ENCODE measurements around the gene CACNA1I. TPM values are rescaled to one million over a fixed set of nuclear protein-coding genes. Genes with fewer than 3 reads are reported as not detected.
A peak's percentile ranks its signal among the peaks of the same experiment; 100 is the strongest.

CACNA1I gene
- total RNA-seq, 1 experiment from 2014 or later, result 0.15 TPM

GRCh38 chr22:39723899-39724351, 153.4 kb downstream of the CACNA1I start:
- RAD21 ChIA-PET (ENCODE audit: low non-redundant PET in 1 of 2, low total read pairs in 2 of 2, uncharacterized antibody in 2 of 2, unreplicated experiment in 2 of 2), result no interaction called here
- no peaks in the 10 kb centered on the region for H3K9me2 ChIP-seq (ENCODE audit: insufficient read depth)
- peak; percentile 78 for ATAC-seq
- no peak overlapping the region for H3K4me3 ChIP-seq (replicated peaks in 1 of 2; ENCODE audit: low read depth in 1 of 2, low read length in 2 of 2)
- no peak for TF ChIP-seq YY1 (IDR thresholded peaks at IDR 0.05; ENCODE audit: extremely low read depth, insufficient replicate concordance, low read depth, low read length)
- no peak for TF ChIP-seq ATF3 (IDR thresholded peaks at IDR 0.05)
- TF ChIP-seq CTCF (IDR thresholded peaks at IDR 0.05 in 2 of 3, conservative IDR thresholded peaks at IDR 0.05 in 1 of 3; ENCODE audit: borderline replicate concordance in 1 of 3, insufficient read depth in 1 of 3, low read depth in 2 of 3, low read length in 2 of 3), result no peak
- no peaks in the 10 kb centered on the region for H3K36me3 ChIP-seq (ENCODE audit: control insufficient read depth in 1 of 2, insufficient read depth in 2 of 2, low read length in 2 of 2)
- no peaks in the 10 kb centered on the region for H3K27me3 ChIP-seq (ENCODE audit: insufficient read depth, low read length)
- H3K27ac ChIP-seq (ENCODE audit: low read depth, low read length), result no peak overlapping the region
- CTCF ChIA-PET, result no interaction called here
- H3K79me2 ChIP-seq (ENCODE audit: insufficient read depth, low read length), result no peaks in the 10 kb centered on the region
- no peak overlapping the region for H2AFZ ChIP-seq (ENCODE audit: low read depth, low read length, poor library complexity, severe bottlenecking)
- peak overlapping the region; percentile 58 for H3K4me2 ChIP-seq (ENCODE audit: low read length)
- POLR2A ChIA-PET, result no interaction called here
- intact Hi-C loops (cut with micrococcal nuclease), result no loop called here
- no peak overlapping the region for H3K9ac ChIP-seq (ENCODE audit: low read length)
- no TSS peak for BruUV-seq (replicated peaks)
- DNase-seq (ENCODE audit: low read depth, low spot score), result peak; percentile 12
- H3K4me1 ChIP-seq (ENCODE audit: control insufficient read depth in 1 of 2, insufficient read depth in 2 of 2, low read length in 2 of 2), result peaks cover 5 to 12% of the 10 kb centered on the region in 2 experiments; a peak in 3 of 4 replicates
- no peaks in the 10 kb centered on the region for H3K9me3 ChIP-seq (ENCODE audit: control insufficient read depth in 1 of 2, insufficient read depth in 1 of 2, low read depth in 1 of 2, low read length in 2 of 2)
- no peaks in the 10 kb centered on the region for H4K20me1 ChIP-seq (ENCODE audit: insufficient read depth)

GRCh38 chr22:39724390-39724789, 153.8 kb downstream of the CACNA1I start:
- ATAC-seq (peak; percentile 89), DNase-seq (ENCODE audit: low read depth, low spot score) (peak; percentile 32)
- H3K36me3 ChIP-seq (ENCODE audit: control insufficient read depth in 1 of 2, insufficient read depth in 2 of 2, low read length in 2 of 2), result no peaks in the 10 kb centered on the region
- ChIA-PET RAD21 (ENCODE audit: low non-redundant PET in 1 of 2, low total read pairs in 2 of 2, uncharacterized antibody in 2 of 2, unreplicated experiment in 2 of 2) (no interaction called here), POLR2A (no interaction called here), CTCF (no interaction called here)
- H3K4me2 ChIP-seq (ENCODE audit: low read length), result peak overlapping the region; percentile 58
- H2AFZ ChIP-seq (ENCODE audit: low read depth, low read length, poor library complexity, severe bottlenecking), result no peak overlapping the region
- intact Hi-C loops (cut with micrococcal nuclease), result no loop called here
- H3K9me3 ChIP-seq (ENCODE audit: control insufficient read depth in 1 of 2, insufficient read depth in 1 of 2, low read depth in 1 of 2, low read length in 2 of 2), result no peaks in the 10 kb centered on the region
- H3K27ac ChIP-seq (ENCODE audit: low read depth, low read length), result no peak overlapping the region
- TF ChIP-seq SP1 (IDR thresholded peaks at IDR 0.05; ENCODE audit: low read depth) (peak; percentile 42), MAX (IDR thresholded peaks at IDR 0.05) (no peak), EZH2 (IDR thresholded peaks at IDR 0.05) (no peak)
- H3K9ac ChIP-seq (ENCODE audit: low read length), result no peak overlapping the region
- BruUV-seq (replicated peaks), result no TSS peak
- no peaks in the 10 kb centered on the region for H3K79me2 ChIP-seq (ENCODE audit: insufficient read depth, low read length)
- H3K9me2 ChIP-seq (ENCODE audit: insufficient read depth), result no peaks in the 10 kb centered on the region
- no peaks in the 10 kb centered on the region for H4K20me1 ChIP-seq (ENCODE audit: insufficient read depth)
- H3K4me3 ChIP-seq (replicated peaks in 1 of 2; ENCODE audit: low read depth in 1 of 2, low read length in 2 of 2), result no peak overlapping the region
- H3K27me3 ChIP-seq (ENCODE audit: insufficient read depth, low read length), result no peaks in the 10 kb centered on the region
- H3K4me1 ChIP-seq (ENCODE audit: control insufficient read depth in 1 of 2, insufficient read depth in 2 of 2, low read length in 2 of 2), result peaks cover 5 to 12% of the 10 kb centered on the region in 2 experiments; a peak in 3 of 4 replicates
